HG02623 (cell line): ENCODE data around the gene PLEKHA8.
A peak's percentile ranks its signal among the peaks of the same experiment; 100 is the strongest.
"Not testable (repeated sequence)": the region's sequence is repeated elsewhere in the genome, so short reads cannot be mapped to it uniquely, and the experiment has no call there.

Experiments used
- ATAC-seq: cut with Tn5 transposase; IDR thresholded peaks from one replicate; pipeline ENCODE4 v1.9.1; 2021; ENCODE audit warnings: moderate library complexity; ENCODE audit not compliant: unreplicated experiment

Gene PLEKHA8

GRCh38 chr7:30098599-30098998, 70.4 kb downstream of the PLEKHA8 start:
- not testable (repeated sequence) for ATAC-seq

GRCh38 chr7:30102281-30102680, 74.1 kb downstream of the PLEKHA8 start:
- ATAC-seq, result no peak

- no peak for ATAC-seq
These were observed 75.9 kb downstream of the PLEKHA8 start for GRCh38 chr7:30104157-30104556.

- no peak for ATAC-seq
These were observed 84.0 kb downstream of the PLEKHA8 start for GRCh38 chr7:30112103-30112713.

- ATAC-seq, result no peak
These were observed 84.9 kb downstream of the PLEKHA8 start for GRCh38 chr7:30113144-30113543.

GRCh38 chr7:30114536-30115238, 86.5 kb downstream of the PLEKHA8 start:
- no peak for ATAC-seq

- ATAC-seq, result no peak
These were observed 87.6 kb downstream of the PLEKHA8 start for GRCh38 chr7:30115709-30116297.

- no peak for ATAC-seq
These were observed 88.6 kb downstream of the PLEKHA8 start for GRCh38 chr7:30116771-30117170.

GRCh38 chr7:30117896-30118295, 89.7 kb downstream of the PLEKHA8 start:
- no peak for ATAC-seq

- ATAC-seq, result no peak
These were observed 91.8 kb downstream of the PLEKHA8 start for GRCh38 chr7:30119890-30120577.

GRCh38 chr7:30133736-30134610, 105.8 kb downstream of the PLEKHA8 start:
- ATAC-seq, result no peak

- ATAC-seq, result peak; percentile 84
These were observed 106.5 kb downstream of the PLEKHA8 start, which contains the start of gene MTURN for GRCh38 chr7:30134611-30135300. TSS of gene MTURN (plus strand) at chr7:30134986. CDS start at chr7:30135137, 151 bp downstream.

GRCh38 chr7:30135301-30136116, 107.3 kb downstream of the PLEKHA8 start:
- ATAC-seq, result peak; percentile 22

- ATAC-seq, result no peak
These were observed 108.0 kb downstream of the PLEKHA8 start for GRCh38 chr7:30136117-30136731.

GRCh38 chr7:30136743-30137485, 108.7 kb downstream of the PLEKHA8 start:
- ATAC-seq, result no peak

GRCh38 chr7:30139836-30140384, 111.7 kb downstream of the PLEKHA8 start:
- ATAC-seq, result no peak

- ATAC-seq, result no peak
These were observed 112.2 kb downstream of the PLEKHA8 start for GRCh38 chr7:30140456-30140855.

- no peak for ATAC-seq
These were observed 114.5 kb downstream of the PLEKHA8 start for GRCh38 chr7:30142710-30143109.
